IMR-90 (cell line): ENCODE data around the gene LIN52. TPM values are rescaled to one million over a fixed set of nuclear protein-coding genes. Genes with fewer than 3 reads are reported as not detected.

Experiments
- ATAC-seq: fragments of 200-7000 bp; cut with Tn5 transposase; 2 replicates; pipeline ENCODE4 v1.9.1; 2020; ENCODE audit warnings: low read depth, mild to moderate bottlenecking, moderate library complexity
- BruUV-seq: library from RNA; stranded (reverse); fragments of 400-500 nt; replicated peaks from 2 replicates; lab custom pipeline; 2021; lab: Mats Ljungman, UMichigan
- CTCF ChIA-PET: fragments of 300-600 bp; formaldehyde crosslinking; extraction: SDS; loops from one replicate; lab custom pipeline; 2021; ENCODE audit warnings: antibody characterized with exemption; lab: Yijun Ruan, JAX
- POLR2A ChIA-PET: fragments of 300-600 bp; sonication (Branson Sonifier 250); formaldehyde crosslinking; loops from one replicate; lab custom pipeline; 2022; ENCODE audit warnings: antibody characterized with exemption; ENCODE audit not compliant: unreplicated experiment; lab: Charles Lee
- DNase-seq: peaks from one replicate; pipeline ENCODE4 v3.0.0; 2013
- H2AFZ ChIP-seq: replicated peaks from 2 replicates; pipeline ENCODE3; 2013; ENCODE audit warnings: low read length, mild to moderate bottlenecking; ENCODE audit not compliant: poor library complexity
- H2AK5ac ChIP-seq: 2 replicates; pipeline ENCODE4 v1.6.1; 2013; ENCODE audit warnings: low read depth, low read length, inconsistent platforms
- H2AK9ac ChIP-seq: replicated peaks from 2 replicates; pipeline ENCODE3; 2013; ENCODE audit warnings: mild to moderate bottlenecking, low read depth, low read length, moderate library complexity; ENCODE audit not compliant: poor library complexity
- H2BK120ac ChIP-seq: 2 replicates; pipeline ENCODE4 v1.6.1; 2013; ENCODE audit warnings: low read depth, low read length, inconsistent platforms
- H2BK15ac ChIP-seq: 3 replicates; pipeline ENCODE4 v1.6.1; 2013; ENCODE audit warnings: low read depth, low read length, inconsistent platforms
- H2BK20ac ChIP-seq: 2 replicates; pipeline ENCODE4 v1.6.1; 2013; ENCODE audit warnings: low read depth, mild to moderate bottlenecking, inconsistent platforms, low read length, moderate library complexity
- H2BK5ac ChIP-seq: 2 replicates; pipeline ENCODE4 v1.6.1; 2013; ENCODE audit warnings: mild to moderate bottlenecking, low read depth, low read length, inconsistent platforms; ENCODE audit not compliant: poor library complexity, severe bottlenecking
- H3K14ac ChIP-seq: replicated peaks from 2 replicates; pipeline ENCODE4 v1.6.1; 2013; ENCODE audit warnings: low read depth, low read length, inconsistent platforms
- H3K18ac ChIP-seq: 2 replicates; pipeline ENCODE4 v1.6.1; 2013; ENCODE audit warnings: low read depth, low read length, control low read depth
- H3K23ac ChIP-seq: 2 replicates; pipeline ENCODE4 v1.6.1; 2013; ENCODE audit warnings: low read depth, low read length, inconsistent platforms
- H3K27ac ChIP-seq: 2 replicates; pipeline ENCODE4 v1.5.1; 2013; ENCODE audit warnings: mild to moderate bottlenecking, control low read depth, low read length; ENCODE audit not compliant: insufficient read depth
- H3K27me3 ChIP-seq: 2 replicates; pipeline ENCODE4 v1.6.1; 2013; ENCODE audit warnings: low read length; ENCODE audit not compliant: control insufficient read depth, insufficient read depth
- H3K36me3 ChIP-seq: 2 replicates; pipeline ENCODE4 v1.6.1; 2013; ENCODE audit warnings: low read length, mixed read lengths; ENCODE audit not compliant: control insufficient read depth, insufficient read depth
- H3K4ac ChIP-seq: 2 replicates; pipeline ENCODE4 v1.6.1; 2013; ENCODE audit warnings: low read depth, low read length, inconsistent platforms
- H3K4me1 ChIP-seq: 2 replicates; pipeline ENCODE4 v1.6.1; 2013; ENCODE audit warnings: low read length, mixed read lengths; ENCODE audit not compliant: control insufficient read depth, insufficient read depth
- H3K4me2 ChIP-seq: 2 replicates; pipeline ENCODE4 v1.6.1; 2013; ENCODE audit warnings: low read depth, mild to moderate bottlenecking, control low read depth, low read length, moderate library complexity
- H3K4me3 ChIP-seq: 2 replicates; pipeline ENCODE4 v1.5.1; 2013; ENCODE audit warnings: low read depth, mild to moderate bottlenecking, control low read depth, low read length, moderate library complexity; ENCODE audit not compliant: insufficient read depth
- H3K56ac ChIP-seq: 2 replicates; pipeline ENCODE4 v1.6.1; 2013; ENCODE audit warnings: low read length, inconsistent platforms; ENCODE audit not compliant: insufficient read depth; ENCODE audit errors: extremely low read depth
- H3K79me1 ChIP-seq, 2 experiments: 2 replicates each; pipeline ENCODE4 v1.6.1; 2013; ENCODE audit warnings: low read length in 2 of 2, inconsistent platforms in 1 of 2, low read depth in 1 of 2
- H3K9ac ChIP-seq: 2 replicates; pipeline ENCODE4 v1.6.1; 2013; ENCODE audit warnings: low read depth, low read length, control low read depth
- H3K9me1 ChIP-seq: 2 replicates; pipeline ENCODE4 v1.6.1; 2013; ENCODE audit warnings: low read length, inconsistent platforms; ENCODE audit not compliant: insufficient read depth
- H3K9me3 ChIP-seq: 2 replicates; pipeline ENCODE4 v1.6.1; 2013; ENCODE audit warnings: low read length; ENCODE audit not compliant: control insufficient read depth, insufficient read depth
- H4K20me1 ChIP-seq: 2 replicates; pipeline ENCODE4 v1.6.1; 2013; ENCODE audit warnings: low read length, inconsistent platforms; ENCODE audit not compliant: insufficient read depth
- H4K5ac ChIP-seq: 2 replicates; pipeline ENCODE4 v1.6.1; 2013; ENCODE audit warnings: mild to moderate bottlenecking, low read depth, low read length, control low read depth
- H4K8ac ChIP-seq, 2 experiments: 2 replicates each; pipeline ENCODE4 v1.6.1; 2013; ENCODE audit warnings: low read depth in 2 of 2, low read length in 2 of 2, control low read depth in 1 of 2, inconsistent platforms in 1 of 2
- H4K91ac ChIP-seq: 2 replicates; pipeline ENCODE4 v1.6.1; 2013; ENCODE audit warnings: low read depth, low read length, inconsistent platforms; ENCODE audit not compliant: insufficient read depth
- POLR2A ChIP-seq: IDR thresholded peaks from 2 replicates; pipeline ENCODE4 v1.6.1; 2012; ENCODE audit warnings: mild to moderate bottlenecking, low read depth, low read length
- WGBS, 2 experiments: methylation state at CpG; one replicate each; pipeline versions ENCODE4 v1.1.5 to v1.1.7; 2013; ENCODE audit warnings: missing lambda C conversion rate in 2 of 2; ENCODE audit not compliant: insufficient read length in 1 of 2; ENCODE audit errors: extremely low coverage in 2 of 2; 5-methylcytosine and 5-hydroxymethylcytosine counted together
- dilution Hi-C: fragments of 300-500 bp; cut with HindIII; formaldehyde crosslinking; loops from one replicate; pipeline ENCODE4 v1.14.3; 2018; ENCODE audit warnings: low sequenced_read_pairs; ENCODE audit not compliant: unreplicated experiment
- in situ Hi-C: fragments of 300-500 bp; cut with MboI; formaldehyde crosslinking; loops from 3 replicates; pipeline ENCODE4 v1.14.3; 2019; ENCODE audit warnings: low sequenced_read_pairs, inconsistent platforms, mixed read lengths
- intact Hi-C: fragments of 100-400 bp; cut with micrococcal nuclease; formaldehyde crosslinking; loops from 2 replicates; pipeline ENCODE4 v1.10.0; 2022
- polyA plus RNA-seq, 3 experiments: library from polyadenylated mRNA; depleted of rRNA; stranded (reverse); fragments of >200 nt; gene quantifications; 2 replicates each; pipeline ENCODE4 v1.2.3, GENCODE V29; 2012; ENCODE audit warnings: low replicate concordance in 1 of 3
- total RNA-seq: library from RNA; depleted of rRNA; stranded (reverse); fragments of >200 nt; gene quantifications from 2 replicates; pipeline ENCODE4 v1.2.3, GENCODE V29; 2012

Gene LIN52
- total and polyA plus RNA-seq, 2 of the 4 experiments (the other 2 are of a cell fraction): 6.1 to 11.5 TPM

- no peaks in the 10 kb centered on the region for H4K20me1 ChIP-seq
- no CpG with 5 or more reads among the region's 1 CpG for WGBS, 2 experiments
- H4K5ac ChIP-seq: no peak overlapping the region
- CTCF ChIA-PET: no interaction called here
- H3K4ac ChIP-seq: no peak overlapping the region
- H4K8ac ChIP-seq: no peak overlapping the region
- DNase-seq: no peak
- no peak overlapping the region for H3K4me3 ChIP-seq
- H2BK120ac ChIP-seq: no peak overlapping the region
- H3K9me1 ChIP-seq: no peaks in the 10 kb centered on the region
- no peak for ATAC-seq
- H2AK5ac ChIP-seq: no peak overlapping the region
- H3K27me3 ChIP-seq: no peaks in the 10 kb centered on the region
- H3K23ac ChIP-seq: no peak overlapping the region
- no peak overlapping the region for H3K14ac ChIP-seq
- dilution Hi-C loops (no loop called here), in situ Hi-C loops (no loop called here), intact Hi-C loops (no loop called here)
- BruUV-seq: no TSS peak
- no peaks in the 10 kb centered on the region for H3K36me3 ChIP-seq
- no peak overlapping the region for H2BK5ac ChIP-seq
- H2BK20ac ChIP-seq: no peak overlapping the region
- no peak overlapping the region for H2AK9ac ChIP-seq
- no peak overlapping the region for H3K9ac ChIP-seq
- no peak overlapping the region for H3K18ac ChIP-seq
- H3K79me1 ChIP-seq: peaks cover 11 to 40% of the 10 kb centered on the region in 2 experiments
- no peak overlapping the region for H3K27ac ChIP-seq
- no peak overlapping the region for H2BK15ac ChIP-seq
- POLR2A ChIA-PET: no interaction called here
- TF ChIP-seq POLR2A: no peak
- no peak overlapping the region for H2AFZ ChIP-seq
- H3K4me2 ChIP-seq: peak overlapping the region; percentile 96
- H3K56ac ChIP-seq: no peak overlapping the region
- H3K9me3 ChIP-seq: no peaks in the 10 kb centered on the region
- peaks cover 2% of the 10 kb centered on the region for H3K4me1 ChIP-seq
- H4K91ac ChIP-seq: no peak overlapping the region
Measured at GRCh38 chr14:74085828-74086227, 1.1 kb downstream of the LIN52 start.
